ENCODE data around the gene PGAP1. TPM values are rescaled to one million over a fixed set of nuclear protein-coding genes. Genes with fewer than 3 reads are reported as not detected.
"Not testable (repeated sequence)": the region's sequence is repeated elsewhere in the genome, so short reads cannot be mapped to it uniquely, and the experiment has no call there.

The PGAP1 gene
- total RNA-seq, 1 experiment from 2014 or later = 29.4 TPM

- TF ChIP-seq IRF1 (CRISPR knock-in tag; IDR thresholded peaks at IDR 0.05) = no peak
- TF ChIP-seq ZNF138 (CRISPR knock-in tag; conservative IDR thresholded peaks at IDR 0.05) = no peak
- no peak for TF ChIP-seq FOXP4 (CRISPR knock-in tag; IDR thresholded peaks at IDR 0.05)
- TF ChIP-seq ZNF671 (CRISPR knock-in tag; IDR thresholded peaks at IDR 0.05) = no peak
- no peak for TF ChIP-seq ELF4 (CRISPR knock-in tag; IDR thresholded peaks at IDR 0.05; ENCODE audit: low read depth)
- TF ChIP-seq ZNF281 (CRISPR knock-in tag; IDR thresholded peaks at IDR 0.05) = no peak
- TF ChIP-seq, protein P1, sequence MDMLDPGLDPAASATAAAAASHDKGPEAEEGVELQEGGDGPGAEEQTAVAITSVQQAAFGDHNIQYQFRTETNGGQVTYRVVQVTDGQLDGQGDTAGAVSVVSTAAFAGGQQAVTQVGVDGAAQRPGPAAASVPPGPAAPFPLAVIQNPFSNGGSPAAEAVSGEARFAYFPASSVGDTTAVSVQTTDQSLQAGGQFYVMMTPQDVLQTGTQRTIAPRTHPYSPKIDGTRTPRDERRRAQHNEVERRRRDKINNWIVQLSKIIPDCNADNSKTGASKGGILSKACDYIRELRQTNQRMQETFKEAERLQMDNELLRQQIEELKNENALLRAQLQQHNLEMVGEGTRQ (CRISPR knock-in tag; IDR thresholded peaks at IDR 0.05) = no peak
- Mint-ChIP-seq H3K4me1 (peaks cover 6% of the 10 kb centered on the region), H3K36me3 (peaks cover 63% of the 10 kb centered on the region), H3K27ac (no peak overlapping the region), H3K9me3 (peaks cover 11% of the 10 kb centered on the region), H3K27me3 (ENCODE audit: low read depth) (no peaks in the 10 kb centered on the region), H3K4me3 (no peak overlapping the region)
- DNase-seq (ENCODE audit: low spot score) (no peak), ATAC-seq (no peak)
- POLR2A ChIA-PET = no interaction called here
- CTCF ChIA-PET = no interaction called here
Observed at GRCh38 chr2:196914867-196915460, 11.5 kb downstream of the PGAP1 start.

DNA sequence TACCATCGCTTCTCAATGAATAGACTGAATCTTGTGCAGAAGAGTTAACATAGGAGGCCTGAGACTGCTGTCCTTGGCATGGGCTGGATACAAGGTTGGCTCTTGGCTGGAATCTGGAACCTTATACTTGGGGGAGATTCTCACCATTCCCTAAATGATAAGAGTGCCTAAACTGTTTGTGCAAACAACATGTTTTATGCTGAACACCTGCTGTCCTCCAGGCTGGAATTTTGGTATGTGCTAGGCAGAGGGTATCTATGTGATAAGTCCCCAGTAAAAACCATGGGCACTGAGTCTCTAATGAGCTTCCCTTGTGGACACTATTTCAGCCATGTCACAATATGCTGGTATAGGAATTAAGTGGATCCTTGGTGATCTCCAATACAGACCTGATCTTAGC, 12.8 kb downstream of the PGAP1 start:
- no peak for DNase-seq (ENCODE audit: low spot score)
- ChIA-PET POLR2A (no interaction called here), CTCF (no interaction called here)
- H3K27me3 Mint-ChIP-seq (ENCODE audit: low read depth) = no peaks in the 10 kb centered on the region
- no peak overlapping the region for H3K27ac Mint-ChIP-seq
- H3K4me3 Mint-ChIP-seq = no peak overlapping the region
- no peaks in the 10 kb centered on the region for H3K4me1 Mint-ChIP-seq
- H3K9me3 Mint-ChIP-seq = peaks cover 11% of the 10 kb centered on the region
- TF ChIP-seq ELF4 (CRISPR knock-in tag; IDR thresholded peaks at IDR 0.05; ENCODE audit: low read depth) (no peak), NR1H2 (CRISPR knock-in tag; IDR thresholded peaks at IDR 0.05) (no peak), ZNF232 (CRISPR knock-in tag; IDR thresholded peaks at IDR 0.05) (no peak), MAX (CRISPR knock-in tag; IDR thresholded peaks at IDR 0.05) (no peak), GABPB1 (CRISPR knock-in tag; IDR thresholded peaks at IDR 0.05) (no peak)
- ATAC-seq = no peak
- peaks cover 53% of the 10 kb centered on the region for H3K36me3 Mint-ChIP-seq

GRCh38 chr2:196905365-196905764, 21.1 kb downstream of the PGAP1 start:
- H3K27me3 Mint-ChIP-seq (ENCODE audit: low read depth); ATAC-seq; H3K4me1 Mint-ChIP-seq; H3K9me3 Mint-ChIP-seq; DNase-seq (ENCODE audit: low spot score); POLR2A ChIA-PET; CTCF ChIA-PET: not testable (repeated sequence)
- peak overlapping the region; percentile 78 for H3K4me3 Mint-ChIP-seq
- peak overlapping the region; percentile 90 for H3K27ac Mint-ChIP-seq
- peaks cover 17% of the 10 kb centered on the region for H3K36me3 Mint-ChIP-seq

GRCh38 chr2:196902828-196903227, 23.7 kb downstream of the PGAP1 start:
- ATAC-seq (no peak), DNase-seq (ENCODE audit: low spot score) (no peak)
- no peaks in the 10 kb centered on the region for H3K27me3 Mint-ChIP-seq (ENCODE audit: low read depth)
- no peak for TF ChIP-seq ATF6 (CRISPR knock-in tag; IDR thresholded peaks at IDR 0.05)
- no peak for TF ChIP-seq NR3C1 (CRISPR knock-in tag; conservative IDR thresholded peaks at IDR 0.05; ENCODE audit: low read depth)
- peaks cover 3% of the 10 kb centered on the region; the same call in 1 of the 2 replicates for H3K4me1 Mint-ChIP-seq
- ChIA-PET POLR2A (no interaction called here), CTCF (no interaction called here)
- no peak overlapping the region for H3K4me3 Mint-ChIP-seq
- peaks cover 32% of the 10 kb centered on the region for H3K36me3 Mint-ChIP-seq
- no peaks in the 10 kb centered on the region for H3K9me3 Mint-ChIP-seq
- H3K27ac Mint-ChIP-seq = no peak overlapping the region

All from WTC11 (cell line).